Hepatic stellate cell (primary cell): ENCODE results near the gene OGFOD3.

Experiments used
- DNase-seq: peaks from one replicate; pipeline ENCODE4 v3.0.0; 2011; ENCODE audit warnings: low spot score

OGFOD3 gene

DNA sequence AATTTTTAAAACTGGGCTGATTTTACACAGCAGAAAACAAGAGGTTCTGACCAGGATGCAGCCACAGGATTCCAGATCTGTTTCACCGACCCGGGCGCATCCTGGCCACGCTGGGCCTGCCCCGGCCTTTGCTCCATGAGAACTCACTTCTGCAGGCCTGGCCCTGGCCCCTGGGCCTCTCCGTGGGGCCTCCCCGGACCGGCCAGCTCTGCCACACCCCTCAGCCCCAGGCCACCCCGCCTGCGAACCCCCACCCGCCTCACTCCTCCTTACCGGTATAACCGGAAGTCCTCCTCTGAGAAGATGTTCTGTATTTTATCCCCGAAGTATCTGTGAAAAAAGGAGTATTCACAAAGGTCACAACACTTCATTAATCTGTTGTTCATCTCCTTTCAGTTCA is 13.3 kb downstream of the OGFOD3 start:
- no peak for DNase-seq

DNA sequence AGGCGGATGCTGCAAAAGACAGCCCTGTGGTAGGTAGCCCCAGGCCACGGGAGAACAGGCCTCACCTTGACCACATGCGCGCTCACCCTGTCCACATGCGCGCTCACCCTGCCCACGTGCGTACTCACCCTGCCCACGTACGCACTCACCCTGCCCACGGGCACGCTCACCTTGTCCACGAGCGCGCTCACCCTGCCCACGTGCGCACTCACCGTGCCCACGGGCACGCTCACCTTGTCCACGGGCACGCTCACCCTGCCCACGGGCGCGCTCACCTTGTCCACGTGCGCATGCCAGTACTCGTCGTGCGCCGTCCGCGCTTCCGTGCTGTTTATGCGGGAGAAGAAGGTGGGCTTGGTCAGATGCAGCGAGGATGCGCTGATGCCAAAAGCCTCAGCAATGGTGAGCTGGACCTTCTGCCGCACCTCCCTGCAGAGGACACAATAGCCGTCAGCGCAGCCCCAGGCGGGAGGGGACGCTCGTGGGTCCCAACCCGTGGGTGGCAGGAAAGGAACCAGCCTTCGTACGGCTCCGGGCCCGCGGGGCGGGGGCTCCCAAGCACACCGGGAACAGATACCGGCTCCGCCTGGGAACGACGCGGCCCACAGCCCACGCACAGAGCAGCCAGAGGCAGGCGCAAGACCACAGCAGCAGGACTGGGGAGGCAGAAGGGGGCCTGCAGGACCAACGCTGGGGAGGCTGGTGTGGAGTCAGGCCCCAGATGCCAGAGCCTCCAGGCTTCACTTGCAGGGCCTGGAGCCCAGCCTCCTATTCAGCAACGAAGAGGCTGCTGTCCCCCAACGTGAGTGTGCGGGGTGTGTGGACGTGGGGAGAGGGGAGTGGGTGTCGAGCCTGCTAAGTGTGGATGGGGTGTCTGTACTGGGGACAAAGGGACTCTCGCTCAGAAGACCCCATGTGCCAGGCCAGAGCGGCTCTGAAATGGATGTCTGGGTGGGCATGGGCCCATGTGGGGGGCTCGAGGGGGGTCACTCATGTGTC is 14.4 kb downstream of the OGFOD3 start:
- no peak for DNase-seq

DNA sequence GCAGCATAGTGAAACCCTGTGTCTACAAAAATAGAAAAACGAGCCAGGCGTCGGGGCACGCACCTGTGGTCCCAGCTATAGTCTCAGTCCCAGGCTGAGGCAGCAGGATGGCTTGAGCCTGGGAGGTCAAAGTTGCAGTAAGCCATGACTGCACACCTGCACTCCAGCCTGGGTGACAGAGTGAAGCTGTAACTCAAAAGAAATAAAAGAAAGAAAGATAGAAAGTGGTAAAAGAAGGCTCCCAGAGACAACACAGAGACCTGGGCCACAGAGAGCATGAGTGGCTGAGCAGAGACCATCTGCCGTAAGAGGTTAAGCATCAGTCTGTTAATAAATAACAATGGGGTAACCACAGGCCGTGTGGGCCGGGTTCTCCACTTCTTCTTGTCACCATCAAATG is 15.5 kb downstream of the OGFOD3 start:
- no peak for DNase-seq

DNA sequence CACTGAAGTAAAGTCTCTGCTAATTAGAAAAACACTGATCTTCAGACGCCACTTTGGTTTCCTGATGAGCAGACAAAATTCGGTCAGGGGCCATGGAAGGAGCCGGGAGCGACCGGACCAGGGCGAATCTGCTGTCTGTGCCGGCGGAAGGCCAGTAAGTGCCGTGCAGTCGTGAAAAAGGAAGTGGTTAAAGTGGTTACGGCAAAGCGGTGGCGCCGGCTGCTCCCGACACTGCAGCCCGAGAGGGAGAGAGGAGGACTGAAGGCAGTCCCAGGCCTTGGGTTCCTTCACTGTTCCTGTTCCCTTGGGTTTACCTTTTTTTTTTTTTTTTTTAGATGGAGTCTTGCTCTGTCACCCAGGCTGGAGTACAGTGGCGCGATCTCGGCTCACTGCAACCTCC is 17.6 kb downstream of the OGFOD3 start:
- DNase-seq, result no peak

DNA sequence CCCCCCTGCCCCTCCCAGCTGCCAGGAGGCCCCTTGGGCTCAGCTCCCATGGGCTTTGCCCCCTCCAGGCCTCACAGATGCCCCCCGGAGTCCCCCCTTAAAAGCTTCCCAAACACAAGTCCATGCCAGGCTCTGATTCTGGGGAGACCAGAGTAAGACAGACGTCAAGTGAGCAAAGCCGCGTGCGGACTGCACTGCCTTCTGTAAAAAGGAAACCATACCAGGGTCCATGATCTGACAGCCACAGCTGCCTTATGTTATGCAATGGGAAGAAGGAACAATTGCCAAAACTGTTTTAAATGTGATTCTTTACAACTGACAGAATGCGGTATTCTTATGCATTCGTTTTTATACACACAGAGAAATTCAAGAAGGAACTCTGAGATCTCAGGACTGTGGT is 18.2 kb downstream of the OGFOD3 start:
- DNase-seq, result no peak

DNA sequence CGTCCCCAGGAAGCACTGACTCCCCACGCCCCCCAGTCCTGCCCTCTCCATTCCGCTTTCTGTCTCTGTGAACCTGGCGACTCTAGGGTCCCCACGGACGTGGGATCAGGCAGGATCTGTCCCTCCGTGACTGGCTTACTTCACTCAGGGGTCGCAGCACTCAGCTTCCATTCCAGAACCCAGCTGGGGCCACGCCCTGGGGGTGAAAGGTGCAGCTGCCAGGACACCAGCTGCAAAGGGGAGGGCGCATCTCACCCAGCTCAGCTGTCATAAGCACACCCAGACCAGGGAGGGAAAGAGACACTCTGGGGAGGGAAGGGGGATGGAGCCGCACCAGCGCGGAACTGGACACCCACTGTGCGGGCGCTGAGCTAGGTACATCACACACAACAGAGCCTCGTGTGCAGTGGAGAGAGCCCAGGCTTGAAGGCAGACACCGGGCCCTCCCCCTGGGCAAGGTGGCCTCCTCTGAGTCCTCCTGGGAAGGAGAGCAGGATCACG is 18.7 kb downstream of the OGFOD3 start:
- no peak for DNase-seq

DNA sequence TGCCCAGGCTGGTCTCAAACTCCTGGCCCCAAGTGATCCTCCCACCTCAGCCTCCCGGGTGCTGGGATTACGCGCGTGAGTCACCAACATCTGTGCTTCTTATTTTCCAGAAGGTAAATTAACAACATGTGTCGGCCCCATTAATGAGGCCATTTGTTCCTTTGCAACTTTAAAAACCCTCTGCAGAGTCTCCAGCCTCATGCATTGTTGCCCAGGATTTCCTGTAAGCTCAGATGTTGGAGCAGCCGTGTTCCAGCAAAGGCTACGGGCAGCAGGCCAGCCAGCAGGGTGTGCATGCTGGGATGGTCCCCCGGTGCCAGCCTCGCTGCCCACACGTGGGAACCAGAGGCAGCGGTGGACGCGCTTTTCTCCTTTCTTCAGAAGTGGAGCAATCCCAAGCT is 19.3 kb downstream of the OGFOD3 start:
- no peak for DNase-seq

DNA sequence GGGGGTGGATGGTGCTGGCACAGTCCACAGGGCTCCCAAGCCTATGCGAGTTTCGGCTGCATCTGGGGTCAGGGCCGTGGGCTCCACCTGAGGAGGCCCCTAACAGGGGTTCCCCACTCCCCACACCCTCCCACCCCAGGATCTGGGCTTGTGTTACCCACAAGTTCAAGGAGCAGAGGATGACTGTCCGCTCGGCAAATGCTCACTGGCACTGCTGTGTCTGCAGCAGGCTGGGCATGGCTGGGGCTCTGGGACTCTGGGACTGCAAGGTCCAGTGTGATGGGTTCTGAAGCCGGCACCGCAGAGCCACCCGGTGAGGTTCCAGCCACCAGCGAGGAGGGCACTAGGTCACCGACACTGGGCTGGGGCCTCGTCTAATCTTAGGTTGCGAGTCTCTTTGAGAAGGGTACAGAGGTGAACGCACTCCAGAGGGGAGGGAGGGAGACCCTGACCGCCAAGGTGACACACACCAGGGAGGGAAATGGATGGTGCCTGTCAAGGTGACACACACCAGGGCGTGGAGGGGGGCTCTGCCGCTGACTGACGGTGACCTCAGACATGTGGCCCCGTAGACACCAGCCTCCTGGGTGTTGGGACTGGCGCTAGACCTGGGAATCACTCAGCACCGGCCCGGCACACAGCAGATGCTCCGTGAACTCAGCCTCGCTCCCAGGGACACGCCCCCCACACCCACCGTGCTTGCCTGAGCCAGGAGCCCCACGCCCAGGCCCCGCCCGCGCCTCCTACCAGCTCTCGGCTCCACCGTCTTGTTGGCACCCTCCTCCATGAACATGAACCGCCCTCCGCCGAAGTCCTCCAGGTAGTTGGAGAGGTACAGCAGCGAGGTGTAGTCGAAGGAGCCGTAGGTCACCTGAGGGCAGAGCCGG is 20.7 kb downstream of the OGFOD3 start:
- no peak for DNase-seq

DNA sequence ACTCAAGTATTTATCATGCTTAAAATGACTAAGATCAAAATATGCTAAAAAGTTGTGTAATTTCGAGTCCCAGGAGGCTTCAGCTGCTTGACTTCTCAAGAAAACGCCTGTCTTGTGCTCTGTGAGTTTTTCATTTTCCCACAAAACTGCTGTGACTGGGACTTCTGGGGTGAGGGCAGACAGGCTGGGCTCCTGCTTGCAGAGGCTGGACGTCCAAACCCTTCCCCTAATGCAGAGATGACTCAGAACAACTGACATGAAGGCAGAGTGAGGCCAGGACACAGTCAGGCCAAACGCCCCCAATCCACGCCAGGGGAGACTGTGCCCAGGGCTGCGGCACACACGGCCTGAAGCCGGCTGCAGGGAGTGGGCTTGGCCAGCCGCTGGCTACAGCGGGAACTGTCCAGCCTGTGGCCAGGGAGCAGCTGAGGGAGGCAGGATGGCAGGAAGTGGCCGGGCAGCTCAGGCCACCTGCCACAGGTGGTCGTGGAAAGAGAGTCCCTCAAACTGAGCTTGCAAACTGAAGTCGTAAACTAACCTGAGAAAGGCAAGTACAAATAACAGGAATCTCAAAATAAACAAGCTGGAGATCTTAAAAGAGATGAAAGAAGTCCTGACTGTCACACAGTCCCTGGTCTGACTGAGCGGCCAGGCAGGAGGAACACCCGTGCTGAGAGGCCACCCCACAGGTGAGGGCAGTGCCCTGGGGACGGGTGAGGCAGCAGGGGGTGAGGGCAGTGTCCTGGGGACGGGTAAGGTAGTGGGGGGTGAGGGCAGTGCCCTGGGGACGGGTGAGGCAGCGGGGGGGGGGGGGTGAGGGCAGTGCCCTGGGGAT is 21.6 kb downstream of the OGFOD3 start:
- peak; percentile 94 for DNase-seq

DNA sequence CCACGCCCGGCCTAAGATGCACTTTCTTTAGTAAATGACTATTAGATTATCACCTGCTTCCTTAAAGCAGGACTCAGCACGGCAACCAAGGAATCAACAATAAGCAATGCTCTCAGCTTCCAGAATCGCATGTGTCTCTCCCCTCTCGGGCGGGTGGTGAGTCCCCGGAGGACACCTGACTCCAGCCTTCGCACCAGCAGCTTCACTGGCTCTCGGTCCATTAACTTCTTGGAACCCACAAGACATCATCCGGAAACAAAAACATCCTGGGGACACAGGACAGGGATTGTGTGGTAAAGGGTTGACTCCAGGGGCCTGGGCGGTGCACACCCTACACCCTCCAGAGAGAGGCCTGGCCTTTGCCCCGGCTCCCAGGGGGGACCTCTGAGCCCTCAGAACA is 24.1 kb downstream of the OGFOD3 start:
- no peak for DNase-seq

DNA sequence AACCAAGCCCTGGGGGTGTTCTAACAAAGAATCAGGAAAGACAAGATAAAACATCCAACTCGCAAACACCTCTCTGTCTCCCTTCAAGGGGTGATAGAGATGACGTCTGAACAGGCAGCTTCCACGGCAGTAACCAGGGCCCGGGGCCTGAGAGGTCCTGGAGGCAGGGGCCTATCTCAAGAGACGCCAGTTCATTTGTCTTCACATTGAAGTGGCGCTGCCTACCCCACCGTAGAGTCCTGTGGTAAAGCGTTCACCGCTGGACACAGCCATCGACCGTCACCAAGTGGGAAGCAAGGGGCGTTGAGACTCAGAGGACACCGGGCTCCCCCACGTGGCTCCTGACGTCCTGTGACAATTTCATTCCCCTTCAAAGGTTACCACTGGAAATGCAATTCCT is 25.4 kb downstream of the OGFOD3 start:
- DNase-seq, result no peak

DNA sequence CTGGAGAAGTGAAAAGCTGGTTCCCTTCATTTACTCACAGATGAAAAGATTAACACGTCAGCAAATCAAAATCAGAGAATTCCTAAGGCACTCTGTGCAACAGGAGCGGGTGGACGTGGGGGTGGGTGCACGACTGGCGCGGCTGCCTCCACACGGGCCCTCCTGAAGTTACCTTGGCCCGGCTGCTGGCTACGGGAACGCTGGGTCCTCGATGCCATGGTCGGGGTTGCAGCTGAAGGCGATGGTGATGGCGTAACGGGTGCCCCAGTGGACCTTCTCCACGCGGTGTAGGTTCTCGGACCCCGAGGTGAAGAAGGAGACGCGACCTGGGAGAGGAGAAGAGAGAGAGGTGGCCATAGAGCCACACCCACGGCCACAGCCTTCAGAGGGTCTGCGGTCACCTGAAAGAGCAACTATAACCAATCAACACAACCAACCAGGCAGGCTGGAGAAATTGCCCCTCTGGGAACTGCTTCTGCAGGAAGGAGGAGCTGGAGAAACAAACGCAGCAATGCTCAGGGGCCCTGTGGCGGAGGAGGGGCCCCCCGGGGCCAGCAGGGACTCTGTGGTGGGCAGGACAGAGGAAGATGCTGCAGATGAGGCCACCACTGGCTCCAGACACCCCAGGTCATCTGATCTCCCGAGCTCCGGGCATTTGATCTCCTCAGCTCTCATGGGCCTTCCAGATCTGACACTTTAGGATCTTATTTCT is 26.0 kb downstream of the OGFOD3 start:
- no peak for DNase-seq

DNA sequence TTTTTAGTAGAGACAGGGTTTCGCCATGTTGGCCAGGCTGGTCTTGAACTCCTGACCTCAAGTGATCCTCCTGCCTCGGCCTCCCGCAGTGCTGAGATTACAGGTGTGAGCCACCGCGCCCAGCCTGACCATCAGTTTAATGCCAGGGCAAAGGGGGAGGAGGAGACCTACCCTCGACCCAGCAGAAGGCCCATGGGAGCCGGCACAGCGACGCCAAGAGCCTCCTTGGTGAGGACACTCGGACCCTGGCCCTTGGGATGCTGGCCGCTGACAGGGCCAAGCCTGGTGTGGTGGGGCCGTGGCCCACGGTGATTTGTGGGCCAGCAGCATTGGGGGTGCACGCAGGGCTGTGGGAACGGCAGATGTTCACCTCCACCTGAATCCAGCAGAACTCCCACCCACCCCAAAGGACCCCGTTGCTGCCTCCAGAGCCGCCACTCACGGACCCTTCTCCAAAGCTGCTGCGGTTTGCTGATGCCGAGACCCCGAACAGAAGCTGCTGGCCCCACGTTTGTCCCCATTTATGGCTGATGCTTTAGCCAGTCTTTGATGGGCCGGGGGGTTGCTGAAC is 26.8 kb downstream of the OGFOD3 start:
- DNase-seq, result no peak

DNA sequence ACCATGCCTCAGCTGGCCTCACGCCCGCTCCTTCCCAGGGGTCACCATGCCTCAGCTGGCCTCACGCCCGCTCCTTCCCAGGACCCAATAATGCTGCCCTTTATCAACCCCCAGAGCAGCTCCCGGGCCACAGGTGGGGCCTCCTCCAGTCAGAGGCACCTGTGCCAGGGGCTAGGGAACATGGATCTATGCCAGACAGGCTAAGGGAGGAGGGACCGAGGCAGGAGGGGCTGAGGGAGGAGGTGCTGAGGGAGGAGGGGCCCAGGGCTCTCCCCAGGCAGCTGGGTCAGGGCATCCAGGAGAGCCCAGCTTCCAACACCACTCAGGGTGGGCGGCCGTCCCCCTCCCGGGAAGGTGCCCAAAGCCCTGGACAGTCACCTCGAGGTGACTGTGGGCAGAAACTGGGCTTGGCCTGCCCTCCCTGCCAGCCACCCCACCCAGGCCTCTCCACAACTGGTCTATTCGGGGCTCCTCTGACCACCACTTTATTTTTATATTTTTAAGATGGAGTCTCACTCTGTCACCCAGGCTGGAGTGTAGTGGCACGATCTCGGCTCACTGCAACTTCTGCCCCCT is 27.4 kb downstream of the OGFOD3 start:
- DNase-seq, result no peak

DNA sequence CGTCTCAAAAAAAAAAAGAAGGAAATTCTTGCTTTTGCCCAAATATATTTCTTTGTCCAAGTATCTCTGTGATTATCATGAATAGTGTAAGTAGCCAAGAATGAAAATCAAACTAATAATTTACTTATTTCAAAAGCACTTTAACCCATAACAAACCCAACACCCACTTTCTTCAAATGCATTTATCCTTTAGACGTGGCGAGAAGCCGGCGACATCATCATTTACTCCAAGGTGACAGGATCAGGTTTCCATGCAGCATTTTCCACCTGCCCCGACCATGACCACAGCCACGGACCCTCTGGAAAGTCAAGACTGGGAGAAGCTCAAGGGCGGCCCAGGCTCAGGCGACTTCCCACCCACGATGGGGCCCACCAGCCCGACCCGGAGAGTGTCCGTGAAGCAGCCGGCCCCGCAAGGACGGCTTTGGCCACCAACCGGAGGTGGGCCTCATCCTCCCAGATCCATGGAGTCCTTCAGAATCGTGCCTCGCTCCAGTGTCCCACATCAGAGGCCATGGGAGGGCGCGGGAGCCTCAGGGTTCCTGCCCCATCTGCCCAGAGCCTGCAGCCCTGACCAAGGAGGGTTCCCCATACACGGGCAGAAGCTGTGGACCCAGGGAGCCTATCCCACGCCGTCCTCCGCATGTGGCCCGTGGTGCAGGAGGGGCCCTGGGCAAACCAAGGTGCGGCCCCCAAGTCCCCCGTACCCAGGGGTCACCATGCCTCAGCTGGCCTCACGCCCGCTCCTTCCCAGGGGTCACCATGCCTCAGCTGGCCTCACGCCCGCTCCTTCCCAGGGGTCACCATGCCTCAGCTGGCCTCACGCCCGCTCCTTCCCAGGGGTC is 28.1 kb downstream of the OGFOD3 start:
- no peak for DNase-seq

DNA sequence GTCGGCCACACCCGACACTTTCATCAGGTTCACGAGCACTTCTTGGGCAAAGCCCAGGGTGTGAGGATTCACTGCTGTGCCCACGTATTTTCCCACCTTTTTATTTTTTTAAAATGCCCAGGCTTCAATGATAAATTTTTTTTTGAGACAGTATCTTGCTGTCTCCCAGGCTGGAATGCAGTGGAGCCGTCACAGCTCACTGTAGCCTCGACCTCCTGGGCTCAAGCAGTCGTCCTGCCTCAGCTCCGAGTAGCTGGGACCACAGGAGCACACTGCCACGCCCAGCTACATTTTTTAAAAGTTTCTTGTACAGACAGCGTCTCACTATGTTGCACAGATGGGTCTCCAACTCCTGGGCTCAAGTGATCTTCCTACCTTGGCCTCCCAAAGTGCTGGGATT is 29.0 kb downstream of the OGFOD3 start:
- DNase-seq, result no peak

DNA sequence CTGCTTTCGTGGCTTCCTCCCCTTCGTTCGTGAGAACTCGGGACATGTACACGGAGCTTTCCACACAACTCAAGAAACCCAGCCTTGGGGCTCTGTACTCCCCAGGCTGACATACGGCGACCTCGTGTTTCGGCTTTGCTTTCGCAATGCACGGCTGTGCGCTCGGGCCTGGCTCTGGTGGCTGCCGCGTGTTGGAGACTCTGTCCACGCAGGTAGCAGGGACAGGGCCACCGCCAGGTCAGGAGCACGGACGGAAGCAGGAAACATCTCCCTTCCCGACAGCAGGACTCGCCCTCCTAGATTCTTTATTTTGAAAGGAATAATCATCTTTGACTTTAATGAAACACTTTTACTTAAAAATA is 29.5 kb downstream of the OGFOD3 start:
- no peak for DNase-seq

DNA sequence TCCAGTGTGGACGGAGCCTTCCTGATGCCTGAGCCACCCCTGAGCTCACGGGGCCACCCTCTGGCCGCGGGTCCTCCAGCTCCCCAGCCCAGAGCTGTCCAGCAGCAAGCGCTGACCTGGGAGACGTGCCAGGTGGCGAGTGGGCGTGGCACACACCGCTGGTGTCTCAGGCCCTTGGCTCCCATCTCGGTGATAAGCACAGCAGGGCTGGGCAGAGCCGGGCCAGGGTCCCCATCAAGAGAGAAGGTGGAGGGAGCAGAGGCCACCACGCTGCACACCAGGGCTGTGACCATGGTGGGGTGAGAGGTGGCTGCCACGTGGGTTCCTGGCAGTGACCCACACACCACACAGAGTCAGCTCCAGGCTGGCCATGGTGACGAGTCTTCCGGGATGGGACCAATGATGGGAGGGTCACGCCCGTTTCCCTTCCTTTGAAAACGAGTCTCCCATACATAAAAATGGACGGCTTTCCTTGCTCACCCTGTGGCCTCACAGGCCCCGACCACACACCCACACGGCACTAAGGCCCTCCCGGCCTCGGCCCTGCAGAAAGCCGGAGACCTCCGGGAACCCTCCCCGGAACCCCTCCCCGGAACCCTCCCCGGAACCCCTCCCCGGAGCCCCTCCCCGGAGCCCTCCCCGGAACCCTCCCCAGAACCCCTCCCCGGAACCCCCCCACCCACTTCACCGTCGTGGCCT is 30.0 kb downstream of the OGFOD3 start:
- DNase-seq, result no peak

DNA sequence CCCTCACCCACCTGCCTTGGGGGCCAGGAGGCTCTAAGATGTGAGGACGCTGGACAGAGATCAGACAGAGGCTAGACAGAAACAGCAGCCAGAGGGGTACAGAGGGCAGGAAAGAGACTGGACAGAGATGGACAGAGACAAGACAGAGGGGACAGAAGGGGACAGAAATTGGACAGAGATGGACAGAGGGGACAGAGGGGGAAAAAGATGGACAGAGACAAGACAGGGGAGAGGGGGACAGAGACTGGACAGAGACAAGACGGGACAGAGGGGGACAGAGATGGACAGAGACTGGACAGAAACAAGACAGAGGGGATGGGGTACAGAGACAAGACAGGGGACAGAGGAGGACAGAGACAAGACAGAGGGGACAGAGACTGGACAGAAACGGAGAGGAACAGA is 30.7 kb downstream of the OGFOD3 start:
- DNase-seq, result no peak
